SKM-1 (cell line): Measurements from ENCODE around the gene PCOLCE2.
"Not testable (repeated sequence)": the region's sequence is repeated elsewhere in the genome, so short reads cannot be mapped to it uniquely, and the experiment has no call there.

ENCODE experiments used
- DNase-seq: peaks from one replicate; lab custom pipeline; 2025; ENCODE audit not compliant: unreplicated experiment; lab: John Stamatoyannopoulos, UW

Gene PCOLCE2

GRCh38 chr3:142902356-142902755, 13.5 kb upstream of the PCOLCE2 start:
- DNase-seq: no peak

GRCh38 chr3:142898346-142899213, 9.7 kb upstream of the PCOLCE2 start:
- DNase-seq: no peak

- no peak for DNase-seq
These were observed 8.9 kb upstream of the PCOLCE2 start for GRCh38 chr3:142897807-142898206.

- no peak for DNase-seq
These were observed 8.1 kb upstream of the PCOLCE2 start for GRCh38 chr3:142896996-142897395.

GRCh38 chr3:142896201-142896755, 7.4 kb upstream of the PCOLCE2 start:
- DNase-seq: no peak

DNA sequence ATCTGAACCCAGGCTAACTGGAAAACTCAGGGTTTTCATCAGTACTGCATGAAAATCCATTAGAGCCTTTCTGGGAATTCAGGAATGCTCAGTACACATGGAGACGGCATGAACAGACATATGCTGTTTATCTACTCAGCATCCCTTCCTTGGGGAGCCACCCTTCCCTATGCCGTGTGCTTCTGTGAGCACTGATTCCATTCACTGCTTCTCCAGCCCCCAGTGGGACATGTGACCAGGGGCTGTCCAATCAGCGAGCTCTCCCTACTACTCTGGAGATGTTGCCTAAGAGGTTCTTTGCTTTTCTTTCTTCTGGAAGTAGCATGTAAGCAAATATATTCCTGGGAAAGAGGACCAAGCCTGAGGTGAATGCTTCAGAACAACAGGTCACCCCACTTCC, 5.6 kb upstream of the PCOLCE2 start:
- no peak for DNase-seq

DNA sequence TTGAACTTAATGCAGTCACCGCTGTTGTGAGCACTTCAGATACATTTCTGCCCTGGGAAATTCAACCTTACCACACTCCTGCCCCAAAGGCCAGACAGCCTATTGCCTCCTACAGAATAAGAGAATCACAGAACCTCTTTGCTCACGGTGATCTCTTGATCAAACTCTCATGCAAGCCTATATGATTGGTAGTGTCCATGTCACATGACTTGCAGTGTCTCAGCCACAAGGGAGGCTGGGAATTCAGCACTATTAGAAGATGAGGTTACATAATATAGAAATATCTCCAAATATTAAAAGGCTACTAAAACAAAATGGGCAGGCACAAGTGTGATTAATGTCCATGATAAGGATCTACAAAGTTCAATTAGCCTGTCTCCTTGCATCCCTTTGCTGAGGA, 3.8 kb upstream of the PCOLCE2 start:
- no peak for DNase-seq

- DNase-seq: no peak
These were observed 1.7 kb upstream of the PCOLCE2 start for GRCh38 chr3:142890592-142890991.

DNA sequence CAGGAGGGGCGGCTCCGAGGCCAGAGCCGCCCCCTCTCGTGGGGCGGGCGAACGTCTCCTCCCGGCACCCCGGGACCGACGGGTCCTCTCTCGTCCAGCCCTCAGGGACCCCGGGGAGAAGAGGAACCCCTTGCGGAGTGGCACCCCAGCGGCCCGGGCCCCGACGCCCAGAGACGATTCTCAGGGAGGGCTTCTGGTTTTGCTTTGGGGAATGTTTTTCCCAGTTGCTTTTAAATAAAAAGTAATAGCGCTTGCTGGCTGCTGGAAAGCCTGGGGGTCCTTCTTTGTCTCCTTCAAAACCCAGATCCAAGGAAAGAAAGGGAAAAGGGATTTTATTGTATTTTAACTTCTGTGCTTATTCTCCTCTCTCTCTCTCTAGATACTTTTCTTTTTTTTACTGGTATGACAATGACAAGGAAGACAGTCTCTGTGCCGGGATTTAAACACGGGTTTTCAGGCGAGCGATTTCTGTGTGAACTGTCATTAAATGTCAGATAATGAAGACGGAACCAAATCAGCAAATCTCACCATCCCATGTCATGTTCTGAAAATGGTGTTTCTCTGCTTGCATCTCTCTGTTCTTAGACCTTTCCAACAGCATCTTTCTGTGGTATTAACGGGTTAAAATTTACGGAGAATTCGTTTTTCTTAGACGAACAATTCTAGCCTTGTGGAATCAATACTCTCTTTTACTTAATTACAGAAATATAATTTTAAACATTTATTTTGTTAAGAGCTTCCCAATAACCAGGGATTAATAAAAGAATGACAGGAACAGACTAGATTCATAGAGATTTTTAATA, 530 bp upstream of the PCOLCE2 start:
- DNase-seq: no peak

GRCh38 chr3:142888099-142888480, 793 bp downstream of the PCOLCE2 start:
- peak; percentile 36 for DNase-seq

DNA sequence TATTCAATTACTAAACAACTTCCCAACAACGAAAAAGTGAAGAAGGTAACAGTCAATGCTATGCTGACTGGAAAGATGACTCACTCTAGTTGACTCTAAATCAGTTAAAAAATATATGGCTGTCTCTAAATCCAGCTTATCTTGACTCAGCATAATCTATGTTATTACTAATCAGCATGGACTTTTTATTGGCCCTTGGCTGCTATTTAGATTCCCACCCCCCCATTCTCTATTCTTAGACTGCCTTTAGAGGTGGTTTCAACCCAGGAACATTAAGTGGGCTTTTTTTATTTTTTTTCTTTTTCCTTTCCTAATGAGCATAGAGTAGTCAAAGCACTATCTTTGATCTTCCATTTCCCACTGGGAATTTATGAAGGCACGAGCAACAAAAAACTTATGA, 1.9 kb downstream of the PCOLCE2 start:
- DNase-seq: no peak

- no peak for DNase-seq
These were observed 2.9 kb downstream of the PCOLCE2 start for GRCh38 chr3:142886021-142886420.

GRCh38 chr3:142884531-142884930, 4.4 kb downstream of the PCOLCE2 start:
- DNase-seq: peak; percentile 12

- DNase-seq: not testable (repeated sequence)
These were observed 5.3 kb downstream of the PCOLCE2 start for GRCh38 chr3:142883534-142883933.

DNA sequence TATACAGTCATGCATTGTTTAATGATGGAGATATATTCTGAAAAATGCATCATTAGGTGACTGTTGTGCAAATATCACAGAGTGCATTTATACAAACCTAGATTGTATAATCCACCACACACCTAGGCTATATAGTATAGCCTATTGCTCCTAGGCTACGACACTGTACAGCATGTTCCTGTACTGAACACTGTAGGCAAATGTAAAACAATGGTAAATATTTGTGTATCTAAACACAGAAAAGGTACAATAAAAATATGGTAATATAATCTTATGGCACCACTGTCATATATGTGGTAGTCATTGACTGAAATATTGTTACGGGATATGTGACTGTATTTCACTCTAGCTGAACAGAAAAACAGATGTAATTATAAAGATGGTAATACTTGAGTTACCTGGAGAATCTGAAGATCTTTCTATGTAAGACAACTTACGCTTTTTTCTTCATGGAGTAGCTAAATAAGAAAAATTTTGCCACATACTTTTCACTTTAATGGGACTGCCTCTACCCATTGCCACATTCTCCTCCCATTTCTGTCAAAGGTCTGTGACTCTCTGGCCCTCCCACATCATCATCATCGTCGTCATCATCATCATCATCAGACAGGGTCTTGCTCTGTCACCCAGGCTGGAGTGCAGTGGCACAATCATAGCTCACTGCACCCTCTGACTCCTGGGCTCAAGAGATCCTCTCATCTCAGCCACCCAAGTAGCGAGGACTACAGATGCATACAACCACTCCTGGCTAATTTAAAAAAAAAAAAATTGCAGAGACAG, 7.2 kb downstream of the PCOLCE2 start:
- DNase-seq: no peak

GRCh38 chr3:142878649-142879300, 10.1 kb downstream of the PCOLCE2 start:
- no peak for DNase-seq

GRCh38 chr3:142876417-142876816, 12.5 kb downstream of the PCOLCE2 start:
- no peak for DNase-seq

DNA sequence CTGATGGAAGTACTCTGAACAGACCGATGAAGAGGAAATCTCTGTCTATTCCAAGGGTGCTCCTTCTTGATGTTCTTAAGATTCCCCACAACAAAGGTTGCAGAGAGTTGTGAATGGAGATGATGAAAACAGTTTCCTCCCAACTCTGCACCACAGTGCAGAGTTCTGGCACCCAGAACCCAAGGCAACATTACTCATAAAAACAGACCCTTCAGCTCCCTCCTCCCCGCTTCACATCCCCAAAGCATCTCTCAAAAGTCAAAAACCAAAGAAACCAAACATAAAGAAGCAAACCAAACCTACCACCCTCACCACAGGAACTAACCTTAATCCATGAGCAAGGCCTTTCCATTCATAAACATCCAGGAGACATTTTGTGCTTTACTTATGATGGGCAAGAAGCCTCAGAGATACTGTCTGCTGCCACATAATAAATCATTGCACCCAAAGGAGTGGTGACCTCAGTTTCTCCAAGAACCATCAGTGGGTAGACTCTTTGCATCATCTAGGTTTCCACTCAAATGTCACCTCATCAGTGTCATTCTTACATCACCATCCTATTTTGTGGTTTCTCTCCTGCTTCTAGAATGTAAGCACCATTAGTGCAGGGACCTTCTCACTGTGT, 13.2 kb downstream of the PCOLCE2 start:
- no peak for DNase-seq

DNA sequence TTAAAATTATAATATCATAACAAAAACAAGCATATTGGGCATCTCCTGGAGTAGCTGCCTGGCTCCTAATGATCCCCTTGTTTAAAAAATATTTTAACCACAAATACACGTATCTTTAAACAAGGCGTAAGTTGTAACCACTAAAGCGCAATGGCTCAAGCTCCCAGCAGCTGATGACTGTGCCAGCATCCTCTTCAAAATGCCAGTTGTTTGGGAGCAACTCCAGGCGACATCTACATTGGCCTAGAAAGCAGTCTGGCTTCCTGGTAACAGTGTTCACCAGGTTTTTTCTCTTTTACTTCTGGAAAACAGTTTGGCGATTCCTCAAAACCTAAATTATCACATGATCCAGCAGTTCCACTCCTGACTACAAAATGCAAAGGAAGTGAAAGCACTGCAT, 13.8 kb downstream of the PCOLCE2 start:
- DNase-seq: no peak

DNA sequence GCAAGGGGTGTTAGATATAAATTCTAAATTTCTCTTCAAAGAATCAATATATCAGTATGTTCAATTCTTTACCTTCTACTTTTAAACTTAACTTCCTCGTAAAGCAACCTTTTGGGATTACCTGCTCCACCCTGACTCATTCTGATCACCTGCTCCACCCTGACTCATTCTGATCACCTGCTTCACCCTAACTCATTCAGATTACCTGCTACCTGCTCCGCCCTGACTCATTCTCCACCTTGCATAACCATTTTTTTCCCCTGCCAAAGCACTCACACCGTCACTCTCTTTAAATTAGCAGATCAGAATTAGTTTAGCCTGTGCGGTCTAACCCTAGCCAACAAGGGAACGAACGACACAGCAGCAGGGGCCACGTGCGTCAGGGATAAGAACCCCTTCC, 20.5 kb downstream of the PCOLCE2 start:
- DNase-seq: not testable (repeated sequence)
